Ishikawa (cell line): ENCODE measurements around the gene CR1.

Experiments used
- CEBPB ChIP-seq: IDR thresholded peaks from 2 replicates; pipeline ENCODE4 v1.6.1; 2012
- CREB1 ChIP-seq: IDR thresholded peaks from 2 replicates; pipeline ENCODE4 v1.6.1; 2012; ENCODE audit warnings: low read depth
- EGR1 ChIP-seq: IDR thresholded peaks from 2 replicates; pipeline ENCODE4 v1.6.1; 2012
- EP300 ChIP-seq: IDR thresholded peaks from 2 replicates; pipeline ENCODE4 v1.6.1; 2012; ENCODE audit warnings: borderline replicate concordance
- FOXM1 ChIP-seq: IDR thresholded peaks from 2 replicates; pipeline ENCODE4 v1.6.1; 2012; ENCODE audit warnings: low read depth, borderline replicate concordance
- MAX ChIP-seq: IDR thresholded peaks from 2 replicates; pipeline ENCODE4 v1.6.1; 2012
- NFIC ChIP-seq: IDR thresholded peaks from 2 replicates; pipeline ENCODE4 v1.6.1; 2012
- RAD21 ChIP-seq: IDR thresholded peaks from 2 replicates; pipeline ENCODE4 v1.6.1; 2012; ENCODE audit warnings: low read depth
- REST ChIP-seq: IDR thresholded peaks from 2 replicates; pipeline ENCODE4 v1.6.1; 2012; ENCODE audit warnings: low read depth, mild to moderate bottlenecking
- TAF1 ChIP-seq: IDR thresholded peaks from 2 replicates; pipeline ENCODE4 v1.6.1; 2012; ENCODE audit warnings: low read depth, mild to moderate bottlenecking
- TCF12 ChIP-seq: IDR thresholded peaks from 2 replicates; pipeline ENCODE4 v1.6.1; 2012; ENCODE audit warnings: low read depth
- TEAD4 ChIP-seq: IDR thresholded peaks from 2 replicates; pipeline ENCODE4 v1.6.1; 2012
- USF1 ChIP-seq: IDR thresholded peaks from 2 replicates; pipeline ENCODE4 v1.6.1; 2012
- YY1 ChIP-seq: IDR thresholded peaks from 2 replicates; pipeline ENCODE4 v1.6.1; 2012; ENCODE audit warnings: low read depth
- ZBTB7A ChIP-seq: IDR thresholded peaks from 2 replicates; pipeline ENCODE4 v1.6.1; 2012; ENCODE audit warnings: low read depth

CR1 gene

GRCh38 chr1:207495801-207496792 is at the start of gene CR1:
CR1 (plus strand) TSS chr1:207496157; CDS start chr1:207496268, 111 bp downstream.
- no peak for TF ChIP-seq REST

- TF ChIP-seq TCF12, result no peak
- no peak for TF ChIP-seq CEBPB
- TF ChIP-seq USF1, result no peak
- TF ChIP-seq MAX, result no peak
- no peak for TF ChIP-seq CREB1
- no peak for TF ChIP-seq RAD21
- no peak for TF ChIP-seq EGR1
- no peak for TF ChIP-seq FOXM1
- no peak for TF ChIP-seq TEAD4
- TF ChIP-seq NFIC, result no peak
- TF ChIP-seq YY1, result no peak
- TF ChIP-seq REST, result no peak
- TF ChIP-seq TAF1, result no peak
Measured at GRCh38 chr1:207453710-207454045, 42.3 kb upstream of the CR1 start.

GRCh38 chr1:207454046-207454964 is 41.7 kb upstream of the CR1 start, which contains the start of gene CR2:
CR2 (plus strand) TSS chr1:207454328; CDS start chr1:207454419, 91 bp downstream.
- TF ChIP-seq EP300 (peak; percentile 36; the same call in 1 of the 2 replicates), EGR1 (no peak), RAD21 (no peak; the same call in 1 of the 2 replicates), USF1 (peak; percentile 70), CEBPB (no peak), TEAD4 (no peak), TCF12 (peak; percentile 55), TAF1 (no peak), ZBTB7A (peak; percentile 92), CREB1 (no peak), REST (no peak), MAX (peak; percentile 94), NFIC (peak; percentile 17), FOXM1 (no peak), YY1 (no peak)
